Mesenchymal stem cell (in vitro differentiated cells and primary cell): Measurements from ENCODE around the gene PAX5.

Experiments
- DNase-seq: peaks from one replicate; pipeline ENCODE4 v3.0.0-alpha.2; 2013
- H2AFZ ChIP-seq: one replicate; pipeline ENCODE4 v1.6.1; 2013; ENCODE audit warnings: low read depth, mild to moderate bottlenecking, control low read depth, inconsistent platforms, low read length, moderate library complexity
- H2AK5ac ChIP-seq: 2 replicates; pipeline ENCODE4 v1.6.1; 2013; ENCODE audit warnings: low read length, moderate library complexity, mild to moderate bottlenecking, inconsistent platforms; ENCODE audit not compliant: severe bottlenecking
- H2BK120ac ChIP-seq: one replicate; pipeline ENCODE4 v1.6.1; 2013; ENCODE audit warnings: low read depth, mild to moderate bottlenecking, inconsistent platforms, low read length, moderate library complexity
- H2BK12ac ChIP-seq, 2 experiments: one replicate each; pipeline ENCODE4 v1.6.1; 2013; ENCODE audit warnings: inconsistent platforms in 2 of 2, low read length in 2 of 2, mild to moderate bottlenecking in 2 of 2, moderate library complexity in 2 of 2, control low read depth in 1 of 2
- H2BK15ac ChIP-seq: one replicate; pipeline ENCODE4 v1.6.1; 2013; ENCODE audit warnings: mild to moderate bottlenecking, low read depth, inconsistent platforms; ENCODE audit not compliant: poor library complexity, severe bottlenecking
- H2BK5ac ChIP-seq: 2 replicates; pipeline ENCODE4 v1.6.1; 2013; ENCODE audit warnings: low read depth, mild to moderate bottlenecking, low read length, control low read depth, inconsistent platforms; ENCODE audit not compliant: poor library complexity, severe bottlenecking
- H3K14ac ChIP-seq, 2 experiments: one replicate each; pipeline ENCODE4 v1.6.1; 2013; ENCODE audit warnings: inconsistent platforms in 2 of 2, low read length in 2 of 2, control low read depth in 1 of 2, mild to moderate bottlenecking in 1 of 2, moderate library complexity in 1 of 2
- H3K18ac ChIP-seq, 2 experiments: one replicate each; pipeline ENCODE4 v1.6.1; 2013; ENCODE audit warnings: inconsistent platforms in 2 of 2, low read length in 2 of 2, control low read depth in 1 of 2, low read depth in 1 of 2, mild to moderate bottlenecking in 1 of 2
- H3K23ac ChIP-seq, 2 experiments: one replicate each; pipeline ENCODE4 v1.6.1; 2013; ENCODE audit warnings: inconsistent platforms in 2 of 2, low read length in 2 of 2, mild to moderate bottlenecking in 2 of 2, moderate library complexity in 2 of 2, control low read depth in 1 of 2
- H3K27ac ChIP-seq: 2 replicates; pipeline ENCODE4 v1.5.1; 2013; ENCODE audit warnings: mild to moderate bottlenecking, moderate library complexity, low read length, control low read depth, inconsistent platforms; ENCODE audit not compliant: poor library complexity, severe bottlenecking
- H3K27me3 ChIP-seq, 2 experiments: 2 replicates each; pipeline versions ENCODE4 v1.6.1 to v1.7.0; 2013; ENCODE audit warnings: low read length in 2 of 2, mild to moderate bottlenecking in 2 of 2, moderate library complexity in 2 of 2, control low read depth in 1 of 2, inconsistent platforms in 1 of 2; ENCODE audit not compliant: control insufficient read depth in 1 of 2, insufficient read depth in 1 of 2
- H3K36me3 ChIP-seq, 2 experiments: 2 replicates each; pipeline versions ENCODE4 v1.6.1 to v1.7.0; 2013; ENCODE audit warnings: low read length in 2 of 2, control low read depth in 1 of 2, inconsistent platforms in 1 of 2, low read depth in 1 of 2, mild to moderate bottlenecking in 1 of 2; ENCODE audit not compliant: insufficient read depth in 2 of 2, control insufficient read depth in 1 of 2
- H3K4ac ChIP-seq, 2 experiments: one replicate each; pipeline ENCODE4 v1.6.1; 2013; ENCODE audit warnings: inconsistent platforms in 2 of 2, low read length in 2 of 2, mild to moderate bottlenecking in 2 of 2, moderate library complexity in 2 of 2, control low read depth in 1 of 2, low read depth in 1 of 2
- H3K4me1 ChIP-seq: 2 replicates; pipeline ENCODE4 v1.6.1; 2013; ENCODE audit warnings: low read depth, low read length, control low read depth; ENCODE audit not compliant: control insufficient read depth, insufficient read depth
- H3K4me2 ChIP-seq: 2 replicates; pipeline ENCODE4 v1.6.1; 2013; ENCODE audit warnings: low read length, mild to moderate bottlenecking, inconsistent platforms; ENCODE audit not compliant: poor library complexity, severe bottlenecking
- H3K4me3 ChIP-seq, 2 experiments: 2 replicates each; pipeline versions ENCODE4 v1.5.1 to v1.7.0; 2013; ENCODE audit warnings: low read length in 2 of 2, mild to moderate bottlenecking in 2 of 2, control low read depth in 1 of 2, low read depth in 1 of 2; ENCODE audit not compliant: insufficient read depth in 1 of 2
- H3K79me1 ChIP-seq: replicated peaks from 2 replicates; pipeline ENCODE4 v1.6.1; 2013; ENCODE audit warnings: mild to moderate bottlenecking, control low read depth, low read length, inconsistent platforms; ENCODE audit not compliant: poor library complexity, severe bottlenecking
- H3K9ac ChIP-seq: 2 replicates; pipeline ENCODE4 v1.7.0; 2013; ENCODE audit warnings: mild to moderate bottlenecking, low read length, moderate library complexity
- H3K9me3 ChIP-seq: 2 replicates; pipeline ENCODE4 v1.7.0; 2013; ENCODE audit warnings: mild to moderate bottlenecking, low read length; ENCODE audit not compliant: control insufficient read depth
- H4K8ac ChIP-seq: one replicate; pipeline ENCODE4 v1.6.1; 2013; ENCODE audit warnings: inconsistent platforms, mild to moderate bottlenecking, low read length, moderate library complexity
- H4K91ac ChIP-seq: one replicate; pipeline ENCODE4 v1.6.1; 2013; ENCODE audit warnings: mild to moderate bottlenecking, low read length, inconsistent platforms
- WGBS: methylation state at CpG from one replicate; pipeline ENCODE4 v1.1.7; 2013; ENCODE audit warnings: mixed read lengths; 5-methylcytosine and 5-hydroxymethylcytosine counted together

The PAX5 gene

DNA sequence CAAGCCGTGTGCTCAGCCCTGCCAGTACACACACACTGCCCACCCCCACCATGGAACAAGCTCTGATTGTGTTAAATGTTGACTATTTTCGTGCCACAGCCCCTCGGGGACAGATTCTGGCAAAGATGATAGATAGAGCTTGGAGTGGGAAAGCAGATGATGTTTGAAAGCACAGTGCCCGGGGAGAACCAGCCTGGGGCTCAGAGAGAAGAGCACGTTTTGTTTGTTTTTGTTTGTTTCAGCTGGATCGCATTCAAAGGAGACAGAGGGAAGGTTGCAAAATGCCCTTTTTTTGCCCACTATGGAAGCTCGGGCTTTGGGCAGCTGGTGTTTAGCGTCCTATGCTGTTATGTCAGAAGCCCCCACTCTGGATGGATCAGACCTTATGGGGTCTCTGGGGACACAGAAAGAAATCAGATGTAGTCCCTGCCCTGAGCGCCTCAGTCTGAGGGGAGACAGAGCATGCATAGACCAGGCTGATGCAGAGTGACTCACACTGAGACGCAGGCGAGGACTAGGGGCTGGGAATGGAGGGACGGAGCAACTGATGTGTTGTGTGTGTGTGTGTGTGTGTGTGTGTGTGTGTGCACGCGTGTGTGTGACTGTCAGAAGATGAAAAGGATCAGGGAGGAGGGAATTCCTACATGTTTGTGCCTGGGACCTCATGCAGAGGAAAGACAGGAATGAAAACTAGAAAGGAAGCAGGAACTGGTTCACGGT is 231.7 kb downstream of the PAX5 start:
- Histone ChIP-seq H2BK15ac (no peak overlapping the region), H2BK12ac (no peak overlapping the region), H3K23ac (no peak overlapping the region), H3K18ac (no peak overlapping the region), H3K14ac (no peak overlapping the region), H3K36me3 (no peaks in the 10 kb centered on the region), H3K27me3 (peaks cover 62 to 98% of the 10 kb centered on the region in 2 experiments), H4K8ac (no peak overlapping the region), H4K91ac (no peak overlapping the region), H2AFZ (no peak overlapping the region), H3K9me3 (no peaks in the 10 kb centered on the region), H3K4me1 (no peaks in the 10 kb centered on the region), H2BK5ac (no peak overlapping the region), H3K4me3 (no peak overlapping the region), H3K4me2 (no peak overlapping the region), H3K9ac (no peak overlapping the region), H2BK120ac (no peak overlapping the region), H3K27ac (no peak overlapping the region), H2AK5ac (no peak overlapping the region), H3K79me1 (no peaks in the 10 kb centered on the region), H3K4ac (no peak overlapping the region)
- WGBS, result 50% methylated on average over 14 of the region's 15 CpGs
- peak; percentile 19 for DNase-seq

DNA sequence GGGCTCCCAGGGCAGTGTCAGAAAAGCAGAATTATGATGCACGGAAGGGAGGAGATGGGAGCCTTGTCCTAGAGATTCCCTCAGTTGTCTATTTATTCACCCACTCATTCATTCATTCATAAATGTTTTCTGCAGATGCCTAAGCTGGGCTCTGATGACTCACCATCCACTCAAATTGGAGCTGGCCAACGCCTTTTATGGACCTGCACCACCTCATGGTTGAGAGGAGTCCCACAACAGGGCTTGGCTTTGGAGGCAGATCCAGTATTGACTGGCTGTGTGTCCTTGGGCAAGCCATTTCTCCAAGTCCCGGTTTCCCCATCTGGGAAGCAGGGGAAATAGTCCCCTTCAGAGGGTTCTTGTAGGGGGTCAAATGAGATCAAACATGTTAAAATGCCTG is 233.6 kb downstream of the PAX5 start:
- Histone ChIP-seq H3K23ac (no peak overlapping the region), H3K27ac (no peak overlapping the region), H3K27me3 (peaks cover 52 to 89% of the 10 kb centered on the region in 2 experiments), H4K91ac (no peak overlapping the region), H2AFZ (no peak overlapping the region), H3K36me3 (no peaks in the 10 kb centered on the region), H3K9ac (no peak overlapping the region), H2BK120ac (no peak overlapping the region), H3K4me2 (no peak overlapping the region), H3K79me1 (no peaks in the 10 kb centered on the region), H2BK15ac (no peak overlapping the region), H4K8ac (no peak overlapping the region), H2BK12ac (no peak overlapping the region), H3K9me3 (no peaks in the 10 kb centered on the region), H3K4me1 (no peaks in the 10 kb centered on the region), H2BK5ac (no peak overlapping the region), H3K4ac (no peak overlapping the region), H3K18ac (no peak overlapping the region), H2AK5ac (no peak overlapping the region), H3K14ac (no peak overlapping the region), H3K4me3 (no peak overlapping the region)
- DNase-seq, result no peak
- 74% methylated on average over 3 of the region's 3 CpGs for WGBS

DNA sequence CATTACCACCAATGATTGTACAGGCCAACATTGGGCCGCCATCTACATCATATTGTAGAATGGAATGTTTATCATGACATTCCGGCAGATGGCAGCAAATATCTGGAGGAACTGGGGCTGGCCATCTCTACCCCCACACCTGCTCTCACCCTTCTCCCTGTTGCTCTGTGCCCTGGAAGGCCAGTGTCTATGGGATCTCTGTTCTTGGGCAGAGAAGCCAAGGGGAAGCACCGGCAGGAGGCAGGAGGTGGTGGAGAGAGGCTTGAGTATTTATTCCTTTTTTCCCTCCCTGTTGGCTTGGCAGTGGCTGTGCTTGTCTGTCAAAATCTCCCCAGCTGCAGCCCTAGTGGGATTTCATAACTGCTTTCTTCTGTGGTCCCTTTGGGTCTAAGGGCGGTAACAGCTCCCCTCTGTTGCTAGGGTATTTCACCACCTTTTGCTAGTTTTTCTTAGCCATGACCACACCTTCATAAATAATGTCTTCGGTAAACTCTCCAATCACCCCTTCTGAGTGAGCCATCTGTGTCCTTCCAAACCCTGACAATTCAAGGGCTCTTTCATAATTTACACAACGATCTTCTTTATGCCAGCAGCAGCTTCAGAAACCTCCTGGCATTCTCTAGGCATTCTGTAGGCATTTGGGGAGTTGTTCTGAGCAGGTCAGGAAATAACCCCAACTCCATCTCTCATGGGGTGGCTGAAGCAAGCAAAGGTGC is 235.6 kb downstream of the PAX5 start:
- Histone ChIP-seq H4K91ac (no peak overlapping the region), H3K23ac (no peak overlapping the region), H3K14ac (no peak overlapping the region), H3K79me1 (no peaks in the 10 kb centered on the region), H3K27ac (no peak overlapping the region), H2BK120ac (no peak overlapping the region), H2AFZ (no peak overlapping the region), H3K27me3 (peaks cover 54 to 81% of the 10 kb centered on the region in 2 experiments), H2BK15ac (no peak overlapping the region), H3K9me3 (peaks cover 10% of the 10 kb centered on the region), H3K9ac (no peak overlapping the region), H3K18ac (no peak overlapping the region), H4K8ac (no peak overlapping the region), H2AK5ac (no peak overlapping the region), H3K4me2 (no peak overlapping the region), H3K4ac (no peak overlapping the region), H3K4me1 (no peaks in the 10 kb centered on the region), H2BK12ac (no peak overlapping the region), H2BK5ac (no peak overlapping the region), H3K4me3 (no peak overlapping the region), H3K36me3 (no peaks in the 10 kb centered on the region)
- WGBS, result 62% methylated on average over 6 of the region's 6 CpGs
- DNase-seq, result no peak

DNA sequence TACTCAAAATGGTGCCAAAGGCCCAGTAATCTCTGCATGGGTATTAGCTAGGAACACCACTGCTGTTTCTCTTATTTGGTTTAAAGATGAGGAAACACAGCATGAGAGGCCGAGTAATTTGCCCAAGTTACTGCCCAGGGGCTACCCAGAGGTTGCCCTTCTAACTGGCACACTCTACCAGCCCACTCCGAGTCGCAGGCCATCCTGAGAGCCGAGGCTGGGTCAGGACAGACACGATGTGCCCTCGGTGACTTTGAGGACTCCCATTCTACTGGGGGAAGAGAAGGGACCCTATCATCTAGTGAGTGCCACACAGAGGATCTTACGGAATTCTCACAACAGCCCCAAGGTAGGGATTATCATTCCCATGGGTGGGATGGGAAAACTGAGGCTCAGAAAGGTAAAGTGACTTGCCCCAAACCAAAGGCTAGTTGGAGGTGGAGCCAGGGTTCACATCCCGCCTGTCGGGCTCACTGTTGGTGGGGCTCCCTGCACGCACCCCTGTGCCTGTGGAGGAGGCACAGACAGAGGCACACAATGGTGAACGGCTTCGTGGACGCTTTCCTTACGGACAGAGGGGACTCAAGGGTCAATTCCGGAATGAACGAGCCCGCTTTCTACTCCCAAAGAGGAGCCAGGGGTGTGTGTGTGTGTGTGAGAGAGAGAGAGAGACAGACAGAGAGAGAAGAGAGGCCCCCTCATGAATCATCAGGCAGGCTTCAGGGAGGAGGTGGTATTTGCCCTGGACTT is 236.4 kb downstream of the PAX5 start:
- H3K9me3 ChIP-seq, result peaks cover 16% of the 10 kb centered on the region

More for the DNA sequence above, 236.4 kb downstream of the PAX5 start:
- H3K27ac ChIP-seq, result no peak overlapping the region
- H3K27me3 ChIP-seq, result peaks cover 46 to 75% of the 10 kb centered on the region in 2 experiments
- 80% methylated on average over 17 of the region's 17 CpGs for WGBS
- no peak overlapping the region for H3K9ac ChIP-seq
- no peak overlapping the region for H3K4me3 ChIP-seq
- H3K36me3 ChIP-seq, result no peaks in the 10 kb centered on the region
- H2BK120ac ChIP-seq, result no peak overlapping the region
- no peak overlapping the region for H4K91ac ChIP-seq
- H2AK5ac ChIP-seq, result no peak overlapping the region
- no peak overlapping the region for H2BK5ac ChIP-seq
- DNase-seq, result no peak
- no peak overlapping the region for H3K18ac ChIP-seq
- no peak overlapping the region for H2AFZ ChIP-seq
- H3K23ac ChIP-seq, result no peak overlapping the region
- no peaks in the 10 kb centered on the region for H3K79me1 ChIP-seq
- no peak overlapping the region for H3K14ac ChIP-seq
- no peak overlapping the region for H3K4me2 ChIP-seq
- no peak overlapping the region for H2BK15ac ChIP-seq
- no peak overlapping the region for H2BK12ac ChIP-seq
- no peak overlapping the region for H3K4ac ChIP-seq
- no peaks in the 10 kb centered on the region for H3K4me1 ChIP-seq
- H4K8ac ChIP-seq, result no peak overlapping the region
